DOHH2 (cell line): ENCODE data around the gene TRIP4.

ENCODE experiments used
- H3F3A ChIP-seq: fragments of 200-600 bp; sonication (generic), shearing (Covaris generic); 2 replicates; pipeline ENCODE4 v1.6.0; 2016; ENCODE audit warnings: antibody characterized with exemption, mild to moderate bottlenecking; ENCODE audit not compliant: control insufficient read depth, insufficient read depth
- H3K27ac ChIP-seq: fragments of 200-600 bp; sonication (generic); 2 replicates; pipeline ENCODE4 v1.5.1; 2014; ENCODE audit warnings: low read depth, mild to moderate bottlenecking, low read length, moderate library complexity
- H3K27me3 ChIP-seq: fragments of 200-600 bp; sonication (generic); 2 replicates; pipeline ENCODE4 v1.6.1; 2014; ENCODE audit warnings: mild to moderate bottlenecking, low read length, mixed read lengths; ENCODE audit not compliant: control insufficient read depth
- H3K36me3 ChIP-seq: fragments of 200-600 bp; sonication (generic); 2 replicates; pipeline ENCODE4 v1.6.1; 2014; ENCODE audit warnings: mild to moderate bottlenecking, low read length, moderate library complexity, mixed read lengths; ENCODE audit not compliant: control insufficient read depth
- H3K4me1 ChIP-seq: fragments of 200-600 bp; sonication (generic); 2 replicates; pipeline ENCODE4 v1.6.1; 2014; ENCODE audit warnings: mild to moderate bottlenecking, low read length, mixed read lengths; ENCODE audit not compliant: control insufficient read depth
- H3K4me2 ChIP-seq: fragments of 200-600 bp; sonication (generic); 2 replicates; pipeline ENCODE4 v1.6.0; 2014; ENCODE audit warnings: mild to moderate bottlenecking, low read length, moderate library complexity
- H3K4me3 ChIP-seq: fragments of 200-600 bp; sonication (generic); 2 replicates; pipeline ENCODE4 v1.5.1; 2014; ENCODE audit warnings: mild to moderate bottlenecking, low read length, mixed read lengths
- H3K79me2 ChIP-seq: fragments of 200-600 bp; sonication (generic); 2 replicates; pipeline ENCODE4 v1.6.1; 2014; ENCODE audit warnings: mild to moderate bottlenecking, low read length, mixed read lengths; ENCODE audit not compliant: control insufficient read depth
- H3K9me2 ChIP-seq: fragments of 200-600 bp; sonication (generic); replicated peaks from 2 replicates; pipeline ENCODE4 v1.6.1; 2014; ENCODE audit warnings: mild to moderate bottlenecking, low read length, mixed read lengths; ENCODE audit not compliant: control insufficient read depth
- H3K9me3 ChIP-seq: fragments of 200-600 bp; sonication (generic); 2 replicates; pipeline ENCODE4 v1.6.1; 2014; ENCODE audit warnings: antibody characterized with exemption, low read length, mixed read lengths; ENCODE audit not compliant: control insufficient read depth, insufficient read depth
- H4K20me1 ChIP-seq: fragments of 200-600 bp; sonication (generic); 2 replicates; pipeline ENCODE4 v1.6.0; 2014; ENCODE audit warnings: low read depth, mild to moderate bottlenecking, antibody characterized with exemption, low read length, moderate library complexity; ENCODE audit not compliant: control insufficient read depth, insufficient read depth
- EZH2phosphoT487 ChIP-seq: fragments of 200-600 bp; sonication (generic); IDR thresholded peaks from 2 replicates; pipeline ENCODE4 v1.6.1; 2017; ENCODE audit warnings: borderline replicate concordance, mild to moderate bottlenecking, antibody characterized with exemption, low read length, moderate library complexity, mixed read lengths
- TF ChIP-seq, protein P1 (sequence below): fragments of 200-600 bp; sonication (generic); IDR thresholded peaks from one replicate; pipeline ENCODE4 v1.5.1; 2014; ENCODE audit warnings: antibody characterized with exemption, mild to moderate bottlenecking, low read depth, low read length; ENCODE audit not compliant: poor library complexity, severe bottlenecking

TRIP4 gene

DNA sequence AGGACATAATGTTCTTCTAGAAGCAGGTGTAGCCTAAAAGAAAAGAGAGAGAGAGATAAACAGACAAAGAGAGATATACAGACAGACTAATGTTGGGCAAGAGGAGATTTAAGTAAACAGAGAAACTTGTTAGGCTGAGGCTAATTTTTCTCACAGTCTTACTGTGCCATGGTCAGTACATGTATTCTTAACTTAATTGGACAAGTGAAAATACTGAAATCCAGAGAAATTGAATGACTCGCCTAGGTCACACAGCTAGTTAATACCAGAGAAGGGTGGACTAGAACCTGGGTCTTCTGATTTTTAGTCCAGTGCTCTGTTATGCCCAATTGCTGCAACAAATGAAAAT lies 66.0 kb downstream of the TRIP4 start:
- Histone ChIP-seq H3K4me2 (no peak overlapping the region), H3K9me2 (no peaks in the 10 kb centered on the region), H3F3A (peaks cover 13% of the 10 kb centered on the region), H3K9me3 (no peaks in the 10 kb centered on the region), H3K79me2 (no peaks in the 10 kb centered on the region), H3K27me3 (no peaks in the 10 kb centered on the region), H3K36me3 (no peaks in the 10 kb centered on the region), H4K20me1 (no peaks in the 10 kb centered on the region), H3K4me1 (peaks cover 48% of the 10 kb centered on the region), H3K27ac (no peak overlapping the region), H3K4me3 (no peak overlapping the region)
- no peak for TF ChIP-seq EZH2phosphoT487
- TF ChIP-seq, protein P1, sequence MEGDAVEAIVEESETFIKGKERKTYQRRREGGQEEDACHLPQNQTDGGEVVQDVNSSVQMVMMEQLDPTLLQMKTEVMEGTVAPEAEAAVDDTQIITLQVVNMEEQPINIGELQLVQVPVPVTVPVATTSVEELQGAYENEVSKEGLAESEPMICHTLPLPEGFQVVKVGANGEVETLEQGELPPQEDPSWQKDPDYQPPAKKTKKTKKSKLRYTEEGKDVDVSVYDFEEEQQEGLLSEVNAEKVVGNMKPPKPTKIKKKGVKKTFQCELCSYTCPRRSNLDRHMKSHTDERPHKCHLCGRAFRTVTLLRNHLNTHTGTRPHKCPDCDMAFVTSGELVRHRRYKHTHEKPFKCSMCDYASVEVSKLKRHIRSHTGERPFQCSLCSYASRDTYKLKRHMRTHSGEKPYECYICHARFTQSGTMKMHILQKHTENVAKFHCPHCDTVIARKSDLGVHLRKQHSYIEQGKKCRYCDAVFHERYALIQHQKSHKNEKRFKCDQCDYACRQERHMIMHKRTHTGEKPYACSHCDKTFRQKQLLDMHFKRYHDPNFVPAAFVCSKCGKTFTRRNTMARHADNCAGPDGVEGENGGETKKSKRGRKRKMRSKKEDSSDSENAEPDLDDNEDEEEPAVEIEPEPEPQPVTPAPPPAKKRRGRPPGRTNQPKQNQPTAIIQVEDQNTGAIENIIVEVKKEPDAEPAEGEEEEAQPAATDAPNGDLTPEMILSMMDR = no peak

DNA sequence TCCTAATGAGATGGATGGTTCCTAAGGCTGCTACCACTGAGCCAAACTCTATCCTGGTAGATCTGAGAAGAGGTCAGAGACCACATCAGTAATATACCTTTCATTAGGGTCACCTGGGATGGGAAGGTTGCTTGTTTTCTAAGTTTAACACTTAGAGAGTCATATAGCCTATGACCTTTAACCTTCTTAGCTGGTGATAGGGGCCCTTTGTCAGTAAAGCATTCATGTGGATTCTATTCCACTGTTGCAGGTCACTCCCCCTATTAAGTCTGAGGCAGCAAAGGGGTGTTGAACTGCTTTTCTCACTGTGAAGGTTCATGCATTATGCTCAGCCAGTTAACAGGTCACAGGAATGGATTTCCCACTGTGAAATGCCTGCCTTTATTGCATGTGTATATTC lies 66.6 kb downstream of the TRIP4 start:
- Histone ChIP-seq H3K4me2 (peak overlapping the region; percentile 59), H4K20me1 (no peaks in the 10 kb centered on the region)
- no peak for TF ChIP-seq EZH2phosphoT487
- TF ChIP-seq, protein P1 = no peak

DNA sequence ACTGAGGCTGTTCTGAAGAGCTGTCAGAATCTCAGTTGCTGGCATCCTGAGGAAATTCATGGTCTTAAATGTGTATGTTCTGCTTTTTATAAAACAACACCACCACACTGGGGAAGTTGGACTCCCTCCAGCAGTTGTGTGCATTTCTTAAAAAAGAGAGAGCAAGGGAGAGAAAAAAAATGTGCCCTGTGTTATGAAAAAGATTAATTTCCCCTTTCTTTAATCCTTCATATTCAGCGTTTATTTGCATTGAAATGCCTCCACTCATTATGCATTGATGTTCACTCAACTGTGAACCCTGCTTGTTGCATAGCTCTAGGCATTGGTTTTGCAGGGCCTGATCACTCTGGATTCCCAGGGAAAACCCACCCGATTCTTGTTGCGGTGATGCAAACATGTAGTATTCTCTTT lies 68.3 kb downstream of the TRIP4 start:
- TF ChIP-seq, protein P1 = no peak
- TF ChIP-seq EZH2phosphoT487 = no peak
- no peaks in the 10 kb centered on the region for H3K9me3 ChIP-seq
- peak overlapping the region; percentile 60 for H3K27ac ChIP-seq
- no peaks in the 10 kb centered on the region for H4K20me1 ChIP-seq
- no peaks in the 10 kb centered on the region for H3K27me3 ChIP-seq
- H3K4me1 ChIP-seq = peaks cover 62% of the 10 kb centered on the region
- peak overlapping the region; percentile 35 for H3K4me3 ChIP-seq
- no peaks in the 10 kb centered on the region for H3K9me2 ChIP-seq
- H3K36me3 ChIP-seq = no peaks in the 10 kb centered on the region
- H3K79me2 ChIP-seq = no peaks in the 10 kb centered on the region
- H3K4me2 ChIP-seq = peak overlapping the region; percentile 59
- H3F3A ChIP-seq = peaks cover 13% of the 10 kb centered on the region

More for the DNA sequence above, 66.6 kb downstream of the TRIP4 start:
- H3K9me3 ChIP-seq = no peaks in the 10 kb centered on the region
- H3K4me3 ChIP-seq = peak overlapping the region; percentile 35; the same call in 1 of the 2 replicates
- H3K27me3 ChIP-seq = no peaks in the 10 kb centered on the region
- H3K9me2 ChIP-seq = no peaks in the 10 kb centered on the region
- H3K36me3 ChIP-seq = no peaks in the 10 kb centered on the region
- peaks cover 13% of the 10 kb centered on the region for H3F3A ChIP-seq
- no peaks in the 10 kb centered on the region for H3K79me2 ChIP-seq
- H3K27ac ChIP-seq = no peak overlapping the region
- peaks cover 52% of the 10 kb centered on the region for H3K4me1 ChIP-seq

DNA sequence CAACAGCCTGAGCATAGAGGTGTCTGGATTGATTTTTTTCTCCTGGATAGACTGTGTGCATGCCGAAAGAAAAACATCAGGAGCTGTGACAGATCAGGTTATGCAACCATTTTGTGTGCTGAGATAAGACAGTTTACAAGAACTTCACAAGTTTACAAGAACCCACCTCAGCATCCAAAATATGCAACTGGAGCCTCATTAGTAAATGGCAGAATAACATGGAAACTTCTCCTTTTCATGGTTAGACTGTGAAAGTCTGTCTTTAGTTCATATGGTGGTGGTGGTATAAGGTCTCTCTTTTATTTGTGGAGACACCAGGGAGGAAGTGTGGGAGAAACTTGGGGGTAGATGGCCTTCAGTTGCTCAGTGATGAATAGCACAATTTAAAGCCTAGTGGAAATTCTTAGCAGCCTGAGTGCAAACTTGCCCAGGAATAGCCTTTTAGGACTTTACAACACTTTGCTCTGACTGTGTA lies 69.0 kb downstream of the TRIP4 start:
- H3K4me3 ChIP-seq = peak overlapping the region; percentile 35
- H3K27me3 ChIP-seq = no peaks in the 10 kb centered on the region
- no peaks in the 10 kb centered on the region for H4K20me1 ChIP-seq
- no peaks in the 10 kb centered on the region for H3K9me2 ChIP-seq
- H3K4me2 ChIP-seq = peak overlapping the region; percentile 59
- TF ChIP-seq, protein P1 = no peak
- no peak for TF ChIP-seq EZH2phosphoT487
- H3K36me3 ChIP-seq = no peaks in the 10 kb centered on the region
- peak overlapping the region; percentile 60 for H3K27ac ChIP-seq
- H3F3A ChIP-seq = peaks cover 15% of the 10 kb centered on the region
- no peaks in the 10 kb centered on the region for H3K9me3 ChIP-seq
- H3K79me2 ChIP-seq = peaks cover 6% of the 10 kb centered on the region
- H3K4me1 ChIP-seq = peaks cover 67% of the 10 kb centered on the region
